OCI-M1 (cell line): ENCODE measurements around the gene FHIP1A.

ENCODE experiments used
- DNase-seq: peaks from one replicate; lab custom pipeline; 2025; lab: John Stamatoyannopoulos, UW

The FHIP1A gene

DNA sequence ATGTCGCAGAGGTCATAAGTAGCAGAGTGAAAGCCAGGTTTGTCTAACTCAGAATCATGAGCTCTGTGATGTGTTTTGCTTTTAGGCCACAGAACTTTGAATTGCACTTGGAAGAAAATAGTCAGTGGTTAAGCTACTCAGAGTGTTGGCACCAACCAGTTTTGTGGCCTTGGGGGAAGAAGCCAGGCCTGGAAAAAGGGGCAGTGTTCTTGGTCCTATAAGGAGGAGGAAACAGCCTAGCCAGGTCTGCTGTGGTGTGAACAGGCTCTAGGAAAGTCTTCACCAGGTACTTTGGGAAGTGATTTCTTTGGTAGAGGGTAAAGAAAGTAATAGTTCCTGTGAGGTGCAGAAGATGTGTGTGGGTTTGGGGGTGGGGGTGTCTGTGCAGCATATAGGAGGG is 49.2 kb downstream of the FHIP1A start:
- no peak for DNase-seq
